Measurements from ENCODE around the gene SLC9A1. TPM values are rescaled to one million over a fixed set of nuclear protein-coding genes. Genes with fewer than 3 reads are reported as not detected.

SLC9A1 gene
- total RNA-seq, 1 donor from 2014 or later: 27.1 TPM

- no peak overlapping the region for H3K4me3 Mint-ChIP-seq
Measured at GRCh38 chr1:27058966-27059669, 95.8 kb downstream of the SLC9A1 start.

GRCh38 chr1:27057801-27058625 is 96.9 kb downstream of the SLC9A1 start:
- peaks cover 26% of the 10 kb centered on the region for H3K4me1 Mint-ChIP-seq
- no peaks in the 10 kb centered on the region for H3K9me3 Mint-ChIP-seq
- no peaks in the 10 kb centered on the region for H3K36me3 Mint-ChIP-seq (ENCODE audit: low read depth)
- H3K4me3 Mint-ChIP-seq: no peak overlapping the region
- DNase-seq (ENCODE audit: low read depth, low spot score): no peak
- H3K27ac Mint-ChIP-seq (ENCODE audit: unreplicated experiment): no peak overlapping the region
- H3K27me3 Mint-ChIP-seq (ENCODE audit: low read depth): no peaks in the 10 kb centered on the region
- TF ChIP-seq CTCF (conservative IDR thresholded peaks at IDR 0.05): no peak

More at GRCh38 chr1:27058966-27059669, 95.8 kb downstream of the SLC9A1 start:
- no peak for TF ChIP-seq CTCF (conservative IDR thresholded peaks at IDR 0.05)
- Mint-ChIP-seq H3K9me3 (no peaks in the 10 kb centered on the region), H3K36me3 (ENCODE audit: low read depth) (no peaks in the 10 kb centered on the region), H3K27me3 (ENCODE audit: low read depth) (no peaks in the 10 kb centered on the region), H3K4me1 (peaks cover 26% of the 10 kb centered on the region), H3K27ac (ENCODE audit: unreplicated experiment) (no peak overlapping the region)
- no peak for DNase-seq (ENCODE audit: low read depth, low spot score)

- H3K4me3 Mint-ChIP-seq: no peak overlapping the region
- no peaks in the 10 kb centered on the region for H3K27me3 Mint-ChIP-seq (ENCODE audit: low read depth)
- H3K4me1 Mint-ChIP-seq: peaks cover 26% of the 10 kb centered on the region
- H3K36me3 Mint-ChIP-seq (ENCODE audit: low read depth): no peaks in the 10 kb centered on the region
- no peak for DNase-seq (ENCODE audit: low read depth, low spot score)
- H3K27ac Mint-ChIP-seq (ENCODE audit: unreplicated experiment): no peak overlapping the region
- no peak for TF ChIP-seq CTCF (conservative IDR thresholded peaks at IDR 0.05)
- H3K9me3 Mint-ChIP-seq: no peaks in the 10 kb centered on the region
Measured at GRCh38 chr1:27057389-27057788, 97.5 kb downstream of the SLC9A1 start.

- no peak for TF ChIP-seq CTCF (conservative IDR thresholded peaks at IDR 0.05)
- no peaks in the 10 kb centered on the region for H3K27me3 Mint-ChIP-seq (ENCODE audit: low read depth)
- no peak for DNase-seq (ENCODE audit: low read depth, low spot score)
- peaks cover 25% of the 10 kb centered on the region for H3K4me1 Mint-ChIP-seq
- H3K27ac Mint-ChIP-seq (ENCODE audit: unreplicated experiment): no peak overlapping the region
- H3K4me3 Mint-ChIP-seq: no peak overlapping the region
- H3K9me3 Mint-ChIP-seq: no peaks in the 10 kb centered on the region
- no peaks in the 10 kb centered on the region for H3K36me3 Mint-ChIP-seq (ENCODE audit: low read depth)
Measured at GRCh38 chr1:27053977-27054753, 100.8 kb downstream of the SLC9A1 start.

- no peak overlapping the region for H3K27ac Mint-ChIP-seq (ENCODE audit: unreplicated experiment)
- H3K9me3 Mint-ChIP-seq: no peaks in the 10 kb centered on the region
- DNase-seq (ENCODE audit: low read depth, low spot score): no peak
- peaks cover 11% of the 10 kb centered on the region for H3K4me1 Mint-ChIP-seq
- no peak for TF ChIP-seq CTCF (conservative IDR thresholded peaks at IDR 0.05)
- no peaks in the 10 kb centered on the region for H3K36me3 Mint-ChIP-seq (ENCODE audit: low read depth)
- no peaks in the 10 kb centered on the region for H3K27me3 Mint-ChIP-seq (ENCODE audit: low read depth)
- no peak overlapping the region for H3K4me3 Mint-ChIP-seq
Measured at GRCh38 chr1:27052527-27052926, 102.4 kb downstream of the SLC9A1 start.

All from neural crest cell (in vitro differentiated cells).